RPMI7951 (cell line): ENCODE data around the gene WDR77. TPM values are rescaled to one million over a fixed set of nuclear protein-coding genes. Genes with fewer than 3 reads are reported as not detected.

Experiments used
- total RNA-seq: library from RNA; depleted of rRNA; stranded (reverse); fragments of >200 nt; shearing (Covaris generic); gene quantifications from 2 replicates; pipeline ENCODE4 v1.2.3, GENCODE V29; 2014; rRNA removed

WDR77 gene
- total RNA-seq, 1 experiment from 2014 or later = 62.8 TPM

Other genes with a start within 250 kb of the WDR77 start
- gene DENND2D, start 248.6 kb downstream of the WDR77 start, total RNA-seq = not detected in 2 replicates
- gene CHI3L2, start 221.5 kb downstream of the WDR77 start, total RNA-seq = 2.6 and 5.5 TPM in 2 replicates
- gene CHIA, start 158.4 kb downstream of the WDR77 start, total RNA-seq = not detected in 2 replicates
- 0.20 TPM in 1 of 2 replicates, not detected in the other for gene OVGP1, start 21.5 kb downstream of the WDR77 start, total RNA-seq
- gene ATP5PB, start 208 bp upstream of the WDR77 start, total RNA-seq = 707 and 736 TPM in 2 replicates
- 0.24 TPM in 1 of 2 replicates, not detected in the other for gene C1orf162, start 24.7 kb upstream of the WDR77 start, total RNA-seq
- gene ADORA3, start 54.4 kb upstream of the WDR77 start, total RNA-seq = not detected in 2 replicates
- gene TMIGD3, start 54.4 kb upstream of the WDR77 start, total RNA-seq = not detected in 2 replicates
- 24.5 and 36.4 TPM in 2 replicates for gene RAP1A, start 170.5 kb upstream of the WDR77 start, total RNA-seq